Activated CD4-positive, alpha-beta T cell treated with anti-CD3 and anti-CD28 coated beads for 36 hours (primary cell): ENCODE data around the gene FBXO31. TPM values are rescaled to one million over a fixed set of nuclear protein-coding genes. Genes with fewer than 3 reads are reported as not detected.

ENCODE experiments used
- ATAC-seq: fragments of 200-7000 bp; cut with Tn5 transposase; one replicate; pipeline ENCODE4 v1.10.0; 2021; ENCODE audit warnings: mild to moderate bottlenecking, moderate library complexity
- CTCF ChIA-PET: fragments of 350-600 bp; sonication (Branson Sonifier 250); formaldehyde crosslinking; loops from one replicate; lab custom pipeline; 2021; ENCODE audit warnings: antibody characterized with exemption; lab: Charles Lee
- POLR2A ChIA-PET: fragments of 350-600 bp; sonication (Branson Sonifier 250); formaldehyde crosslinking; loops from one replicate; lab custom pipeline; 2021; ENCODE audit warnings: antibody characterized with exemption, inconsistent platforms; lab: Charles Lee
- DNase-seq: peaks from one replicate; pipeline ENCODE4 v3.0.0-alpha.2; 2020
- H3K27ac Mint-ChIP-seq: one replicate; pipeline ENCODE4 v1.8.0; 2021; ENCODE audit warnings: mixed read lengths
- H3K27me3 Mint-ChIP-seq: one replicate; pipeline ENCODE4 v1.8.0; 2021; ENCODE audit warnings: mixed read lengths
- H3K36me3 Mint-ChIP-seq: one replicate; pipeline ENCODE4 v1.8.0; 2021; ENCODE audit warnings: low read depth, mixed read lengths
- H3K4me1 Mint-ChIP-seq: one replicate; pipeline ENCODE4 v1.8.0; 2021; ENCODE audit warnings: mixed read lengths
- H3K4me3 Mint-ChIP-seq: one replicate; pipeline ENCODE4 v1.8.0; 2021; ENCODE audit warnings: mild to moderate bottlenecking, moderate library complexity, mixed read lengths
- H3K9me3 Mint-ChIP-seq: one replicate; pipeline ENCODE4 v1.8.0; 2021; ENCODE audit warnings: low read depth, mixed read lengths
- intact Hi-C, 2 experiments: fragments of 100-400 bp; cut with DNase I in 1 of 2; cut with micrococcal nuclease in 1 of 2; formaldehyde crosslinking; loops; one replicate each; pipeline versions ENCODE4 v1.14.2 to v1.15.1; 2022 to 2024; cut with DNase I, micrococcal nuclease
- total RNA-seq, 2 experiments: library from RNA; stranded (reverse); gene quantifications; one replicate each; pipeline ENCODE4 v1.2.3, GENCODE V29; 2021

The FBXO31 gene, protein sequence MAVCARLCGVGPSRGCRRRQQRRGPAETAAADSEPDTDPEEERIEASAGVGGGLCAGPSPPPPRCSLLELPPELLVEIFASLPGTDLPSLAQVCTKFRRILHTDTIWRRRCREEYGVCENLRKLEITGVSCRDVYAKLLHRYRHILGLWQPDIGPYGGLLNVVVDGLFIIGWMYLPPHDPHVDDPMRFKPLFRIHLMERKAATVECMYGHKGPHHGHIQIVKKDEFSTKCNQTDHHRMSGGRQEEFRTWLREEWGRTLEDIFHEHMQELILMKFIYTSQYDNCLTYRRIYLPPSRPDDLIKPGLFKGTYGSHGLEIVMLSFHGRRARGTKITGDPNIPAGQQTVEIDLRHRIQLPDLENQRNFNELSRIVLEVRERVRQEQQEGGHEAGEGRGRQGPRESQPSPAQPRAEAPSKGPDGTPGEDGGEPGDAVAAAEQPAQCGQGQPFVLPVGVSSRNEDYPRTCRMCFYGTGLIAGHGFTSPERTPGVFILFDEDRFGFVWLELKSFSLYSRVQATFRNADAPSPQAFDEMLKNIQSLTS
- 10 to 100 TPM; 26.8 to 33.0 TPM for total RNA-seq

- Mint-ChIP-seq H3K4me3 (peak within 1 kb of the TSS; percentile 88), H3K9me3 (no peaks in the 10 kb centered on the region), H3K27ac (peak within 1 kb of the TSS; percentile 86), H3K27me3 (no peaks in the 10 kb centered on the region), H3K4me1 (peaks cover 67% of the 10 kb centered on the region), H3K36me3 (peaks cover 16% of the 10 kb centered on the region)
- ChIA-PET POLR2A (interaction anchor here (0.6 to 1.1 kb wide), 8 partner anchors 9 to 1660 kb away, joined by 3 to 6 read pairs (median 4); partner anchors contain the start of genes BANP and C16orf95), CTCF (interaction anchor here (0.7 to 1.9 kb wide), 6 partner anchors 10 to 512 kb away, joined by 3 to 17 read pairs (median 4); partner anchors contain the start of gene C16orf95)
- intact Hi-C loops = loop anchor here (1.0 to 5.0 kb wide), 9 partner anchors 9 to 1826 kb away; partner anchors contain the start of genes C16orf95 (in 2 of the 2), MAP1LC3B (in 2 of the 2), BANP (in 1 of the 2) and MTHFSD (in 1 of the 2)
- peak; percentile 61 for ATAC-seq
- DNase-seq = peak; percentile 95
Observed at GRCh38 chr16:87383505-87384161, at the start of gene FBXO31. Gene FBXO31, minus strand, starts transcription at chr16:87383776. Its CDS starts 32 bp downstream, at chr16:87383744.

- Mint-ChIP-seq H3K27ac (no peak overlapping the region), H3K9me3 (no peaks in the 10 kb centered on the region), H3K4me3 (no peak overlapping the region), H3K27me3 (no peaks in the 10 kb centered on the region), H3K36me3 (peaks cover 2% of the 10 kb centered on the region), H3K4me1 (peaks cover 21% of the 10 kb centered on the region)
- intact Hi-C loops = no loop called here
- ChIA-PET POLR2A (no interaction called here), CTCF (interaction anchor here (0.5 kb wide), 1 partner anchor 338 kb away, joined by 4 read pairs; no protein-coding TSS in a partner anchor)
- ATAC-seq (no peak), DNase-seq (no peak)
Observed at GRCh38 chr16:87432330-87432915, 48.8 kb upstream of the FBXO31 start.

GRCh38 chr16:87431926-87432325 is 48.4 kb upstream of the FBXO31 start:
- Mint-ChIP-seq H3K4me3 (no peak overlapping the region), H3K36me3 (peaks cover 2% of the 10 kb centered on the region), H3K4me1 (peaks cover 19% of the 10 kb centered on the region), H3K9me3 (no peaks in the 10 kb centered on the region), H3K27ac (no peak overlapping the region), H3K27me3 (no peaks in the 10 kb centered on the region)
- POLR2A ChIA-PET = no interaction called here
- intact Hi-C loops = no loop called here
- CTCF ChIA-PET = no interaction called here
- DNase-seq (no peak), ATAC-seq (no peak)

GRCh38 chr16:87426423-87427215 is 43.0 kb upstream of the FBXO31 start:
- Mint-ChIP-seq H3K36me3 (peaks cover 17% of the 10 kb centered on the region), H3K4me1 (no peaks in the 10 kb centered on the region), H3K27ac (no peak overlapping the region), H3K4me3 (no peak overlapping the region), H3K9me3 (no peaks in the 10 kb centered on the region), H3K27me3 (no peaks in the 10 kb centered on the region)
- ATAC-seq (no peak), DNase-seq (no peak)
- CTCF ChIA-PET = interaction anchor here (0.8 kb wide), 1 partner anchor 78 kb away, joined by 4 read pairs; no protein-coding TSS in a partner anchor
- intact Hi-C loops = no loop called here
- POLR2A ChIA-PET = no interaction called here

- Mint-ChIP-seq H3K4me1 (no peaks in the 10 kb centered on the region), H3K9me3 (no peaks in the 10 kb centered on the region), H3K36me3 (peaks cover 17% of the 10 kb centered on the region), H3K4me3 (no peak overlapping the region), H3K27ac (no peak overlapping the region), H3K27me3 (no peaks in the 10 kb centered on the region)
- DNase-seq = no peak
- ATAC-seq = no peak
- ChIA-PET POLR2A (no interaction called here), CTCF (interaction anchor here (0.5 to 0.8 kb wide), 2 partner anchors 78 to 210 kb away, joined by 3 to 4 read pairs; no protein-coding TSS in a partner anchor)
- intact Hi-C loops = no loop called here
Observed at GRCh38 chr16:87425941-87426340, 42.4 kb upstream of the FBXO31 start.

GRCh38 chr16:87424266-87424665 is 40.7 kb upstream of the FBXO31 start:
- Mint-ChIP-seq H3K36me3 (peaks cover 18% of the 10 kb centered on the region), H3K4me1 (no peaks in the 10 kb centered on the region), H3K4me3 (no peak overlapping the region), H3K27me3 (no peaks in the 10 kb centered on the region), H3K27ac (no peak overlapping the region), H3K9me3 (no peaks in the 10 kb centered on the region)
- ChIA-PET CTCF (no interaction called here), POLR2A (no interaction called here)
- ATAC-seq (no peak), DNase-seq (no peak)
- intact Hi-C loops = no loop called here

- H3K27ac Mint-ChIP-seq = no peak overlapping the region
- peaks cover 19% of the 10 kb centered on the region for H3K36me3 Mint-ChIP-seq
- intact Hi-C loops = no loop called here
- no peak overlapping the region for H3K4me3 Mint-ChIP-seq
- H3K9me3 Mint-ChIP-seq = no peaks in the 10 kb centered on the region
- DNase-seq (no peak), ATAC-seq (no peak)
- POLR2A ChIA-PET = no interaction called here
- no peaks in the 10 kb centered on the region for H3K27me3 Mint-ChIP-seq
- CTCF ChIA-PET = no interaction called here
- H3K4me1 Mint-ChIP-seq = no peaks in the 10 kb centered on the region
Observed at GRCh38 chr16:87423429-87423828, 39.9 kb upstream of the FBXO31 start.

DNA sequence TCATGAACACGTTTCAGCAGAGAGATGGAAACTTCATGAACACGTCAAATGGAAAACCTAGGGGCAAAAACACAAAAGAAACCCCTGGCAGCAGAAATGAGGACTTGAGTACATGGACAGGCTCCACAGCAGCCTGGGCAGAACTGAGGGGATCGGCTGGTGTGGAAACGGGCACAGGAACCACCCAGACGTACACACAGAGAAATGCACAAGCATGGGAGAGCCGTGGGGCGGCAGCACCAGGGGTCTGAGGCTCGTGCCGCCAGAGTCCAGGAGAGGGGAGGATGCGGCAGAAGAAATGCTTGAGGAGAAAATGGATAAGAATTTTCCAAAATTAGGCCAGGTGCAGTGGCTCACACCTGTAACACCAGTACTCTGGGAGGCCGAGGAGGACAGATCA is 38.5 kb upstream of the FBXO31 start:
- Mint-ChIP-seq H3K27ac (no peak overlapping the region), H3K4me3 (no peak overlapping the region), H3K9me3 (no peaks in the 10 kb centered on the region), H3K27me3 (no peaks in the 10 kb centered on the region), H3K36me3 (peaks cover 19% of the 10 kb centered on the region), H3K4me1 (no peaks in the 10 kb centered on the region)
- intact Hi-C loops = no loop called here
- ChIA-PET POLR2A (interaction anchor here (0.6 kb wide), 1 partner anchor 38 kb away, joined by 6 read pairs; no protein-coding TSS in a partner anchor), CTCF (interaction anchor here (0.7 kb wide), 1 partner anchor 10 kb away, joined by 4 read pairs; no protein-coding TSS in a partner anchor)
- ATAC-seq (no peak), DNase-seq (no peak)

- ChIA-PET POLR2A (interaction anchor here (0.6 kb wide), 1 partner anchor 37 kb away, joined by 6 read pairs; no protein-coding TSS in a partner anchor), CTCF (interaction anchor here (0.5 to 1.0 kb wide), 3 partner anchors 9 to 330 kb away, joined by 3 to 8 read pairs (median 4); no protein-coding TSS in a partner anchor)
- peaks cover 19% of the 10 kb centered on the region for H3K36me3 Mint-ChIP-seq
- H3K27me3 Mint-ChIP-seq = no peaks in the 10 kb centered on the region
- H3K4me3 Mint-ChIP-seq = no peak overlapping the region
- no peak for ATAC-seq
- DNase-seq = no peak
- intact Hi-C loops = no loop called here
- H3K4me1 Mint-ChIP-seq = no peaks in the 10 kb centered on the region
- no peaks in the 10 kb centered on the region for H3K9me3 Mint-ChIP-seq
- no peak overlapping the region for H3K27ac Mint-ChIP-seq
Observed at GRCh38 chr16:87421003-87421912, 37.7 kb upstream of the FBXO31 start.
